NK-92 (cell line): ENCODE measurements around the gene GBA2.

ENCODE experiments used
- DNase-seq: peaks from one replicate; lab custom pipeline; 2025; ENCODE audit not compliant: unreplicated experiment; lab: John Stamatoyannopoulos, UW

GBA2 gene

GRCh38 chr9:35717132-35717870 lies 31.7 kb downstream of the GBA2 start:
- DNase-seq = no peak

- no peak for DNase-seq
These were observed 32.8 kb downstream of the GBA2 start for GRCh38 chr9:35716230-35716629.

GRCh38 chr9:35714579-35715252 lies 34.3 kb downstream of the GBA2 start:
- DNase-seq = no peak

DNA sequence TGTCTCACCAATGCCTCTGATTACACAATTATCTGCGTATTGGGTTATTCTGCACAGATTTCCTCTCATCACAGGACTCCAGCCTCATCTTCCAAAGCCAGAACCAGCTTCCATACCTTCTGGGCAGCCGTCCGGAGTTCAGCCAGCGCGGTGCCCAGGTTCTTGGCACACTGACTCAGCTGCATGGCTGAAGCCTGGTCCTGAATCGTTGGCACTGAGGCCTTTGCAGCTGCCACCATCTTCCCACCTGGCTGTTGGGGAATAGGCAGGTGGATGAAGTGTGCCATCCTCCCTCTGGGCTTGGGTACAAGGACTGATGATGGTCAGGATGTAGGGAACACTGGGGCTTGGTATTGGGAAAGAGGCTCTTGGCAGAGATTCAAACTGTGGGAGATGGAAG lies 34.9 kb downstream of the GBA2 start:
- DNase-seq = no peak

GRCh38 chr9:35713578-35713977 lies 35.5 kb downstream of the GBA2 start:
- DNase-seq = no peak

GRCh38 chr9:35712762-35713400 lies 36.1 kb downstream of the GBA2 start:
- no peak for DNase-seq

DNA sequence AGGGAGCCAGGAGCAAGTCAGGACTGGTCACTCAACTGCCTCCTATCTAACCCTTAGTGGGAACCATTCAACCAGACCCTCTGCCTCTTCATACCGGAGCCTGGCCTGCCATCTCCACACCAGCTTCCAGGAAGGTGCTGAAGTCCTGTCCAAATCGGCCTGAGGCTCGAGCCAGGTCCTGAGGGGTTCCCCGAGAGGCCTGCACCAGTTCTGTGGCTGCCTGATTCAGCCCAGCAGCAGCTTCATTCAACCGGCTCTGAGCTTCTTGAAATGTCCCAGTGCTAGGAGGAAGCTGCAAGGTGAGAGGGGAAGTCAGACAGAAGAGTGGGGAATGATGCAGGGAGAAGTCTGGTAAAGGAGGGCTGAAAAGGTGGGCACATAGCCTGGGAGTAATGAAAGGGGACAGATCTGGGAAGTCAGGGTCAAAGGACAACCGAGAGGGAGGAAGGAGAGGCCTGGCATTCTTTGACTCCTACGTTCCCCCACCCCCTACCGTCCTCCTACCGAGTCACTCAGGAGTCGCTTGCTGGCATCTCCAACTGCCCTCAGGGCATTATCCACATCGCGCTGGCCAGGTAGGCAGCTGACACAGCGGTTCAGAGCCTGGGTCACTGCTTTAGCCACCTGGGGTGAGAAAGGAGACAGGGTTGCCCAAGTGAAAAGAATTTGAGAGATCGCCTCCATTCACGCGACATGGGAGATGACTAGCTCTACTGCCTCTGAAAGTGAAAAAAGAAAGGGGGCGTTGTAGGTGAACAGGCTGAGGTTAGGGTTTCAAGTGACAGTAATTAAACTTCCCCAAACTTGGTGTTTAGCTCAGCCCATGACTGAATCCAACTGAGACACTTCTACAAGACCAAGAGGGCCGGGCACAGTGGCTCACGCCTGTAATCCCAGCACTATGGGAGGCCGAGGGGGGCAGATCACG lies 37.3 kb downstream of the GBA2 start:
- DNase-seq = no peak

- DNase-seq = no peak
These were observed 38.1 kb downstream of the GBA2 start for GRCh38 chr9:35710818-35711500.

DNA sequence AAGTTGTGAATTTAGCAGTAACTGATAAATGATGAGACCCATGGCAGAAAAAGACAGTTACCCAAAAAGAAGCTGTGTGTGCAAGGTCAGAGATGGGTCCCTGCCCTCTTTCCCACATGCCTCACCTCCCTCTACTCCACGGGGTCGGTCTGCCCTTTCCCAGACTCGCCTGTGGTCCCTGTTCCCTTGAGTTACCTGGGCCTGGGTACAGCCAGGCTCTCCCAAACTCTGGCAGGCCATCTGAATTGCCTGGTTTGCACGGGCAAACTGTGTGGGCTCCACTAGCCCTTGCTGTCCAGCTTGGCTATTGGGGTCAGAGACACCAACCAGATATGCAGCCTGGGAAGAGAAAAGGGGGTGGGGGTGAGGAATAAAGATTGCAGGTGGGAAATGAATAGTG lies 40.9 kb downstream of the GBA2 start:
- no peak for DNase-seq

- no peak for DNase-seq
These were observed 42.1 kb downstream of the GBA2 start for GRCh38 chr9:35706951-35707350.

- no peak for DNase-seq
These were observed 43.1 kb downstream of the GBA2 start for GRCh38 chr9:35705836-35706430.

- DNase-seq = no peak
These were observed 43.7 kb downstream of the GBA2 start for GRCh38 chr9:35705372-35705771.

DNA sequence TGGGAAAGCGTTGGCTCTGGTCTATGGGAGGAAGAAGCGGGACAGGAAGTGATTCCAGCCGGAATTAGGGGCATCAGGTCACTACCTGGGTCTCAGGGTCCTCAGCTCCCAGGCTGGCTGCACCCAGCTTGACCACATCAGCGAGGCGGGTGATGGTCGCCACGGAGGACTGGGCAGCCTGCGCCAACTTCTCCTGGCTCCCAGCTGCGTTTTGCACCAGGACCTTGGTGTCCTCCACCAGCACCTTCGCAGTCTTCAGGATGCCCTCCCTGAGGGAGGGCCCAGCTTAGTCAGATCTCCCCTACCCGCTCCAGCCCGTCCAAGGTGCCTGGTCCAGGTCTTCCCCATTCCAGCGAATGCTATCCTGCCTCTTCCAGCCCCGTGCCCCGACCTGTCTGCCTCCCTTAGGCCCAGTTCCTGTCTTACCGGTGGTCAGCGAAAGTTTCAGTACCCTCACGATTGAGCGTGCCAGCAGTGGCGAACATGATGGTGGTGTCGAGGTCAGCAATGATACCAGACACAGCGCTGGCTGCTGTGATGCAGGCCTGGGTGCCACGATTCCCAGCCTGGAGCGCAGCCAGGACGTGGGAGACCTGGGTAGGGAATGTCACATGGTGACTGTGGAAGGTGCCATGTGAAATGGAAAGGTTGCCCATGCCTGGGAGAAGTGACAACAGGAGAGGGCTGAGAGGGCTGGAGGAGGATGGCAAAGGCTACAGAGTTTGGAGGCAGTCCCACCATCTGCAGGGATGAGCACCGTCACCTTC lies 44.9 kb downstream of the GBA2 start:
- DNase-seq = no peak

- no peak for DNase-seq
These were observed 46.3 kb downstream of the GBA2 start for GRCh38 chr9:35702696-35703095.

DNA sequence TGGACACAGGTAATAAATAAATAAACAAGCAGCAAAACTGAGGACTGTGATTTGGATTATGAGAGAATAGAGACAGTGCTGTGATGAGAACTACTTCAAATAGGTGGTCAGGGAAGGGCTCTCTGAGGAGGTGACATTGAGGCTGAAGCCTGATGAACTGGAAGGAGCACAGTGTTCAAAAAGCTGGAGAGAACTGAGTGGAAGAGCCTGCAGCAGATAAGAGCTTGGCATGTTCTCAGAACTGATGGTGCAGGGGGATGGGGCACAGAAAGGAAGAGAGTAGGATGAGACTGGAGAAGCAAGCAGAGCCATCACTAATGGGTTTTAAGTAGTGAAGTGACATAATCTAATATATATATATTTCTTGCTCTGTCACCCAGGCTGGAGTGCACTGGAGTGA lies 48.1 kb downstream of the GBA2 start:
- no peak for DNase-seq

GRCh38 chr9:35700031-35700430 lies 49.0 kb downstream of the GBA2 start:
- no peak for DNase-seq

DNA sequence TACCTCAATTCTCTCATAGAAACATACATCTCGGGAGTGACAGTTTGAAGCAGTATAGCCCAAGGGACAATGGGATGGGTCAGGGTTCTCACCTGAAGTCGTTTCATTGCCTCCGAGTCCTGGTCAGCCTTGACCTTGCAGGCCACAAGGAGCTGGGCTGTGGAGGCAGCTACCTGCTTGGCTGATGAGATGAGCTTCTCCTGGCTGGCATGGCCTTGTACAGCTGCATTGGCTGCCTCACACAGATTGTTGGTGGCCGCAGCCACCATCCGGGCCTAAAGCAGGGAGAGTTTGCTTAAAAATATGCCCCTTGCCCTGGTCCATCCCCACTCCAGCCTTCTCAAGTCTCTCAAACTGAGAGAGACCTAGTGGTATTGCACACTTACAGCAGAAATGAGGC lies 50.8 kb downstream of the GBA2 start:
- DNase-seq = no peak

- DNase-seq = no peak
These were observed 51.5 kb downstream of the GBA2 start for GRCh38 chr9:35697486-35697885.

GRCh38 chr9:35696520-35697215 lies 52.4 kb downstream of the GBA2 start:
- no peak for DNase-seq
